GM12864 (cell line): ENCODE measurements around the gene PEMT.

Experiments
- DNase-seq: peaks from one replicate; pipeline ENCODE4 v3.0.0-alpha.2; 2011; ENCODE audit warnings: low read depth
- H3K4me3 ChIP-seq: 2 replicates; pipeline ENCODE4 v1.5.1; 2011; ENCODE audit warnings: mild to moderate bottlenecking, low read depth, low read length, control low read depth
- CTCF ChIP-seq: IDR thresholded peaks from 2 replicates; pipeline ENCODE4 v1.5.1; 2011; ENCODE audit warnings: low read depth, mild to moderate bottlenecking, moderate library complexity, low read length, control low read depth, inconsistent platforms; ENCODE audit errors: missing control alignments

PEMT gene

GRCh38 chr17:17570140-17570797, 21.2 kb downstream of the PEMT start:
- no peak for TF ChIP-seq CTCF
- no peak for DNase-seq
- no peak overlapping the region for H3K4me3 ChIP-seq

- no peak overlapping the region for H3K4me3 ChIP-seq
- no peak for DNase-seq
- no peak for TF ChIP-seq CTCF
These were observed 21.8 kb downstream of the PEMT start for GRCh38 chr17:17569691-17570090.

GRCh38 chr17:17568772-17569195, 22.7 kb downstream of the PEMT start:
- peak; percentile 88 for TF ChIP-seq CTCF
- H3K4me3 ChIP-seq, result no peak overlapping the region
- DNase-seq, result no peak

- TF ChIP-seq CTCF, result no peak
- no peak overlapping the region for H3K4me3 ChIP-seq
- no peak for DNase-seq
These were observed 23.9 kb downstream of the PEMT start for GRCh38 chr17:17567631-17568030.

GRCh38 chr17:17566896-17567513, 24.5 kb downstream of the PEMT start:
- H3K4me3 ChIP-seq, result no peak overlapping the region
- no peak for DNase-seq
- no peak for TF ChIP-seq CTCF

- DNase-seq, result no peak
- TF ChIP-seq CTCF, result no peak
- no peak overlapping the region for H3K4me3 ChIP-seq
These were observed 25.8 kb downstream of the PEMT start for GRCh38 chr17:17565471-17566339.
